NCI-H146 treated with DMSO at 0.1 percent for 48 hours (cell line): ENCODE data around the gene VAC14.

ENCODE experiments used
- DNase-seq: peaks from one replicate; lab custom pipeline; 2025; ENCODE audit not compliant: unreplicated experiment; lab: John Stamatoyannopoulos, UW

The VAC14 gene

GRCh38 chr16:70694088-70694867, 106.7 kb downstream of the VAC14 start:
- DNase-seq = no peak

- no peak for DNase-seq
Observed at GRCh38 chr16:70692873-70693671, 107.9 kb downstream of the VAC14 start.

- no peak for DNase-seq
Observed at GRCh38 chr16:70692130-70692872, 108.7 kb downstream of the VAC14 start.

- DNase-seq = no peak
Observed at GRCh38 chr16:70691223-70692129, 109.5 kb downstream of the VAC14 start.

GRCh38 chr16:70689970-70690891, 110.7 kb downstream of the VAC14 start:
- DNase-seq = no peak

DNA sequence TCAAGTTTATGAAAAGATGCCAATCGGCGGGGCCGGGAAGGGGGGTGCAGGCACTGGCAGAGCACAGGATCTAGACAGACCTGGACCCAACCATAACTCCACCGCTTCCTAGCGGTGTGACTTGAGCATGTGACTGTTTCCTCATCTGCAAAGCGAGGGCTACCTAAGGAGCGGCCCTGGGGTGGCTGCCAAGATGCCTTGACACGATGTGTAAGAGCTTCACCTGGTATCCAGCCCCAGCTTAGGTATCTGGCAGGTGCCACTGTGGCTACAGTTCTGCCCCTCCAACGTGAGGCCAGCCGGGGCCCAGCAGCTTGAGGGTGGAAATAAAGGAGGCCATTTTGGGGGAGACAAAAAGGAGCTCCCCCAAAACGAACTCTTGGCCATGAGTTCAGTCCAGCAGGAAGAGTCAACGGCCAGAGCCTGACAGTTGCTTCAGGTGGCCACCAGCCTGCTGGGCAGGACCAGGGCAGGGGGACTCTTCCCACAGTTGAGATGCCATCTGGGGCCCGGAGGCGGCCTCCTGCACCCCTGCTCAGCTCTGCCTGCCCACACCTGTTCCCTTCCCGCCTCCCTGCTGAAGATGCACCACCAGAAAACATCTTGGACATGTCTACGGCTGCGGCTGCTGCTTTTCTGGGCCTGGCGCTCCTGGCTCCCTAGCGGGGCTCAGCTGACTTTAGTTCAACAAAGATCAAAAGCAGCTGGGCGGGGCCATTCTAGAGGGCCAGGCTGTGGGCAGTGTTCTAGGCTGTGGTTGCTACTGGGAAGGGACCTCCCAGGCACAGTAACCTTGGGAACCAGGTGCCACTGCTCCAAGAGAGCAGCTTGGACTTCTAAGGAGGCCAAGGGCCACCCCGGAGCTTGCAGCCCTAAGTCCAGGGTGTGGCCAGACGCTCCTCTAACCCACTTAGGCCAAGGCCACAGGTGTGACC, 111.7 kb downstream of the VAC14 start:
- no peak for DNase-seq

GRCh38 chr16:70688246-70688742, 112.7 kb downstream of the VAC14 start:
- no peak for DNase-seq

GRCh38 chr16:70687671-70688245, 113.2 kb downstream of the VAC14 start:
- no peak for DNase-seq

DNA sequence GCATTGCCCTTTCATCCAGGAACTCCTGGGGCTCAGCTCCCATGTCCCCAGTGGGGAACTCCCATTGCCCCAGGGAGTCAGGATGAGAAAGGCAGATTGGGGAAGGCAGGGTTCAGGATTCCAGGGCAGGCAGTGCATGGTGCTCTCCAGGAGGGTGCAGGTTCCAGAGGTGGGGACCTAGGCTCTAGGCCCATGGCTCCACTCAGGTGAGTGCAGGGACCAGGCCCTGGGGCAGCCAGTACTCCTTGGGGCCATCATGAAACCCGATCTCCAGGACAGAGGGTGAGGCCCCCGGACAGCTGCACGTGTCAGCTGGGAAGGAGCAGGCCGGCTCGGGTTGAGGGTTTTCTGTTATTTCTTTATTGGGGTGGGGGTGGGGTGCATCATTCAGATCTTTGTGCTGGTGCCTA, 113.9 kb downstream of the VAC14 start:
- no peak for DNase-seq

DNA sequence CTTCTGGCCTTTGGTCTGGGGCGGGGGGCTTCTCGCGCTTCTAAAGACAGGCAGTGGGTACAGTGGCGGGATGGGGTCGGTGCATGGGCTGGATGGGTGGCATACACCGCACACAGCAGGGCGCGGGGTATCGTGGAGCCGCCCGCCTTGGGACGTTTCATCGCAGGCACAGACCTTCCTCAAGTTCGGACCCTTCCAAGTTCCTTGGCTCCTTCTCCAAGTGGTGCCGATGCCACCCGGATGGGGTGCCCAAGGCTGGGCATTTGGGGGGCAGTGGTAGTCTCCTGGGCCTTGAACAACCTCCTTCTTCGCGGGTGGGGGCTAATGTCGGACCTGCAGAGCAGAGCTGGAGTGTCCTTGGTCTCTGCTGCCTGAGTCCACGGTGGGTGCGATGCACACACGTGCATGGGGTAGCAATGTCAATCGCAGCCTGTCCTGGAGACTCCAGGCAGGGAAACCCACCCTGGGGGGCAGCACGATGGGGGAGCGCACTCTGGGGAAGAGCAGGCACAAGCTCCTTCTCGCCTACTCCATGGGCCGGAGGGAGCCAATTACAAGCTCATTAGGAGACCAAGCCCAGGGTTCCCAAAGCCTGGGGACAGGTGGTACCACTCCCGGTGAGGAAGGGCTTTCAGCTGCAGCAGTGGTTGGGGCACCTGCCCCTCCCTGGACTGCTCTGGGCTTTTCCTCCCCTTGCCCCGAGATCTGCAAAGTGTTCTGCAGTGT, 114.4 kb downstream of the VAC14 start:
- no peak for DNase-seq

- peak; percentile 6 for DNase-seq
Observed at GRCh38 chr16:70685938-70686375, 115.0 kb downstream of the VAC14 start, which contains the start of gene MTSS2. MTSS2 (minus strand) TSS chr16:70686053; CDS start chr16:70685791, 262 bp downstream.

GRCh38 chr16:70685061-70685937, 115.7 kb downstream of the VAC14 start:
- DNase-seq = no peak

DNA sequence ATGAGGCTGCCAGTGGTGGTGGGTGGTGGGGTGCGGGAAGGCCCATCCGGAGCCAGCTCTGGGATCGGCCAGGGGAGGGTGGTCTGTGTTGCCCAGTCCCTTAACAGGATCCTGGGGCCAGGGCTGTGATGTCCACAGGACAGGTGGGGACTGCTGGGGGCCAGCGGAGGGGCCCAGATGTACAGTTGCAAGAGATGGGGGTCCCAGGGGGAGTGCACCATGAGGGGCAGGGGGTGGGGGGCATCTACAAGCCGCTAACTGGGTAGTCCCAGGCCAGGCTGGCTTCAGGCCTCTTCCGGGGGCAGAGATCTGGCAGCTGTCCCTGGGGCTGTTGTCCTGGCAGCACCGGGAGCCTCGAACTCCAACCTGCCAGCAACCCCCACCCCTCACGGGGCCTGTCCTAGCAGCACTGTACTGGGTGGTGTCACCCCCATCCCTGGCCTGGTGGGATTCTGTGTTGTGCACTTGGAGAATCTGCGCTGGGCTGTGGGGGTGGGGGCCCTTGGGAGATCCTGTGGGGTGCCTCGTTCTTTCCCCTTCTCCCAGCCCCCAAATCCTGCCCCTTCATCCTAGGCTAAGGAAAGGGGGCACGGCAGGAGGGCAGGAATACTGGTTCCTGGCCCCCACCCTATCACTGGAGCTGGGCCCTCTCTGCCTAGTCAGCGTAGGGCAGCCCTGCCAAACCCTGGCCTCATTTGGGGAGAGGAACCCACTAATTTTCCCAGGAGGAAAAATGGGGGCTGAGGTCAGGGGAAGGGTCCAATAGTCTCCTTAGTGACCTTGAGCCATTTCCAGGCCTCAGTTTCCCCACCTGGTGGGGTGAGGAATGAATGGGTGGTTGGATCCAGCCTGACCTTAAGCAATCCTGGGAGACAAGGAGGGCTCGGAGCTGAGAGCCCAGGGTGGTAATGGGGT, 116.6 kb downstream of the VAC14 start:
- no peak for DNase-seq

DNA sequence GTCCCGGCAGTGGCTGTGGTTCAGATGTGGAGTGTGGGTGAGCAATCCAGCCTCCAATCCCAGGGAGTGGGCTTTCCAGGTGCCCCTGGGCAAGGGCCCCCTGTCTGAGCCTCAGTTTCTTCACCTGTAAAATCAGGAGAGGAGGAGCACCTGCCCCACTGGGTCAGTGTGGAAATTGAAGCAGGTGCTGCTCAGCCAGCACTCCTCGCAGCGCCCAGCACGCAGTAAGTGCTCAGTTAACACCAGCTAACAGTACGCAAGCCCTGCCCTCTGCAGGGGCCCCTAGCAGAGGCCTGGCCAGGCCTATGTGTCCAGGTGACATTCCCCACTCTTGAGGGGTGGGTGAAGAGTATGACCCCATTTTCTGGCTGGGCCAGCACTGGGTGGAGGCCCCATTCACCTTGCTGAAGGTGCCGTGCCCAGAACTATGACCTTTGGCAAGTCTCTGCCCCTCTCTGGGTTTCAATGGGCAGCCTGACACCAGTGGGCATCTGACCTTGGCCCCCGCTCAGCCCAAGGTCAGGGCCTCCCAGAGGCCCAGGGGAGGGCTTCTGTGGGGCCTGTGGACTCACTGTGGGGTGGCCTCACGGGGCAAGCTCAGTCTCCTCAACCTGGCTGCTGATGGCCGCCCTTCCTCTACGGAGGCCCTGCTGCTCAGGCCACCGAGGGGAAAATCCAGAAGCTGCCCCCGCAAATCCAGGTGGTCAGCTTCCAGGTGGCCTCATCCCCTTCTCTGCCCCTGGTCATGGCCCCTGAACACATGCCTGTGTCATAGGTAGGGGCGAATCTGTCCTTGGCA, 117.6 kb downstream of the VAC14 start:
- DNase-seq = no peak
